Superior temporal gyrus (tissue), 1 donor: ENCODE measurements around the gene PTPA.
A peak's percentile ranks its signal among the peaks of the same experiment; 100 is the strongest.
"Not testable (repeated sequence)": the region's sequence is repeated elsewhere in the genome, so short reads cannot be mapped to it uniquely, and the experiment has no call there.

ENCODE experiments used
- DNase-seq: peaks from one replicate; pipeline ENCODE4 v3.0.0-alpha.2; 2016; ENCODE audit errors: extremely low spot score

Gene PTPA

GRCh38 chr9:129108805-129109536 is 2.2 kb upstream of the PTPA start:
- DNase-seq: no peak

GRCh38 chr9:129109537-129109903 is 1.7 kb upstream of the PTPA start:
- DNase-seq: no peak

DNA sequence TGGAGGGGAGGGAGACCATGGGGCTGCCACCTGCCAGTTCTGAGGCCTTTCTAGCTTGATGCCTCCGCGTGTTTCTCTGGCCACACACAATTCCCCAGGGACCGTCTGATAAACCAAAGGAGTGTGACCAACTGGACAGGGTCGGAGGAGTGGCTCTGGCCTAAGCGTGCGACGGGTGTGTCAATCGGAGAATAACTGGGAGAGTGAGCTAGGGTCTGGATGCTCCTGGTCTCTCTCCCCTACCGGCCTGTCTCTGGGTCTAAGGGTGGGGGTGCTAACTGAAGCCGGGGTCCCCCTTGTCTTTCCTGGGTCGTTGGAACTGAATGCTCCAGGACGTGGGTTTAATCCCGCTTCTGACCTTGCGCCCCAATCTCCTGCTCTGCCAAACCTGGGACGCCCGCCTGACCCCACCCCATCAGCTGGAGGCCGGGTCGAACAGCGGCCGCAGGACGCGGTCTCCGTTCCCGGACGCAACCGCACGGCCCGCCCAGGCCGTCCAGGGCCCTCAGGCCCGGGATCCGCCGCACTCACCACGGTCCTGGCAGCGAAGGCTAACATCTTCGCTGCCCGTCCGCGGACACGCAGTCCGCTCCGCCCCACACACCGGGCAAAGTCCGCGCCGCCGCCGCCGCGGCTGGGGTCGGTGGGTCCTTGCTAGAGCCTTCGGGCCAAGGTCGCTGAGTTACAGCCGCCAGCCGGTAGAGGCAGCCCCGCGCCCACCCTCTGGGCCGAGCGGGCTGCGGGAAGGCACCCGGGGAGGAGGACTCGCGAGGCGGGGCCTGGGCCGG is 1.1 kb upstream of the PTPA start:
- peak; percentile 11 for DNase-seq

GRCh38 chr9:129111528-129112151 is 425 bp downstream of the PTPA start:
- DNase-seq: no peak

DNA sequence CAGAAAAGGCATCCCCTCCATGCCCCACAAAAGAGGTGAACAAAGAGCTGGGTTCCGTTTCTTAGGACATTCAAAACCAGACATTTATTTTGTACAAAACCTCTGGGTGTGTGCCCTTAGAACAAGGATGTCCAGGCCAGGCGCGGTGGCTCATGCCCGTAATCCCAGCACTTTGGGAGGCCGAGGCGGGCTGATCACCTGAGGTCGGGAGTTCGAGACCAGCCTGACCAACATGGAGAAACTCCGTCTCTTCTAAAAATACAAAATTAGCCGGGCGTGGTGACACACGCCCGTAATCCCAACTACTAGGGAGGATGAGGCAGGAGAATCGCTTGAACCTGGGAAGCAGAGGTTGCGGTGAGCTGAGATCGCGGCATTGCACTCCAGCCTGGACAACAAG is 1.3 kb downstream of the PTPA start:
- DNase-seq: not testable (repeated sequence)

DNA sequence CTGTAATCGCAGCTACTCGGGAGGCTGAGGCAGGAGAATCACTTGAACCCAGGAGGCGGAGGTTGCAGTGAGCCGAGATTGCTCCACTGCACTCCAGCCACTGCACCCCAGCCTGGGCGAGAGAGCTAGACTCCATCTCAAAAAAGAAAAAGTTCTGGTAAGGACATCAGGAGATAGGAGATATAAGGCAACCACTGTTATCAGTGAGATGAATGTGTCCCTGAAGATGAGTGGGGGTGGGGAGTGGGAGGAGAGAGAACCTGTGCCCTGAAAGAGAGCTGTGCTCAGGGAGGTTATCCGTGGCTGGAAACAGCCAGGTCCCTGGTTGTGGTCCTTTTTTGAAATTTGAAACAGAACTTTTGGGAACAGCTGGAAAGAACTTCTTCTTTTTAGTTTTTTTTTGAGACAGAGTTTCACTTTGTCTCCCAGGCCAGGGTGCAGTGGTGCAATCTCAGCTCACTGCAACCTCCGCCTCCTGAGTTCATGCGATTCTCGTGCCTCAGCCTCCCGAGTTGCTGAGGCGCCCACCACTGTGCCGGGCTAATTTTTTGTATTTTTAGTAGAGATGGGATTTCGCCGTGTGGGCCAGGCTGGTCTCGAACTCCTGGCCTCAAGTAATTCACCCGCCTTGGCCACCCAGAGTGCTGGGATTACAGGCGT is 2.6 kb downstream of the PTPA start:
- no peak for DNase-seq

- DNase-seq: no peak
These were observed 7.6 kb downstream of the PTPA start for GRCh38 chr9:129118799-129119198.

DNA sequence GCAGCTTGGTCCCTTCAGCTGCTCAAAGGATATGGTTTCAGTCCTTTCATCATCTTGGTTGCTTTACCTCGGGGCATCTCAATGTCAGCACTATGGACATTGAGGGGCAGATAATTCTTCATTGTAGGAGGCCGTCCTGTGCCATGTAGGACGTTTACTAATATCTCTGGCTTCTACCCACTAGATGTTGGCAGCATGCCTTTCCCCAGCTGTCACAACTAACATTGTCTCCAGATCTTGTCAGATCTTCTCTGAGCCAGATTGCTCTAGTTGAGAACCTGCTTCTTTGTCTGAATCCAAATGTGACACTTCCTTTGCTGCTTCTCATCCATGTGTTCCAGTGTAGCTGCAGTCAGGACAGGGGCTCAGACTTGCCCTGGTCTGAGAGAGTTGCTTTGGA is 10.3 kb downstream of the PTPA start:
- DNase-seq: peak; percentile 79

DNA sequence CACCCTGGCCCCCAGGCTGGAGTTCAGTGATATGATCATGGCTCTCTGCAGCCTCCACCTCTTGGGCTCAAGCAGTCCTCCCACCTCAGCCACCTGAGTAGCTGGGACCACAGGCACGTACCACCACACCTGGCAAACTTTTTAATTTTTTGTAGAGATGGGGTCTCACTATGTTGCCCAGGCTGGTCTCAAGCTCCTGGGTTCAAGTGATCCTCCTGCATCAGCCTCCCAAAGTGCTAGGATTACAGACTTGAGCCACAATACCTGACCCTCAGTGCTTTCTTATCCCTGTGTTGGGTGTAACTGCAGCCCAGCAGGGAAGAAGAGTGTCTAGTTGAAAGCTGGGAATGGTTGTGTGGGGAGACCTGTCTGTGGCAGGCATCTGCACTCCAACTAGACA is 10.9 kb downstream of the PTPA start:
- no peak for DNase-seq

DNA sequence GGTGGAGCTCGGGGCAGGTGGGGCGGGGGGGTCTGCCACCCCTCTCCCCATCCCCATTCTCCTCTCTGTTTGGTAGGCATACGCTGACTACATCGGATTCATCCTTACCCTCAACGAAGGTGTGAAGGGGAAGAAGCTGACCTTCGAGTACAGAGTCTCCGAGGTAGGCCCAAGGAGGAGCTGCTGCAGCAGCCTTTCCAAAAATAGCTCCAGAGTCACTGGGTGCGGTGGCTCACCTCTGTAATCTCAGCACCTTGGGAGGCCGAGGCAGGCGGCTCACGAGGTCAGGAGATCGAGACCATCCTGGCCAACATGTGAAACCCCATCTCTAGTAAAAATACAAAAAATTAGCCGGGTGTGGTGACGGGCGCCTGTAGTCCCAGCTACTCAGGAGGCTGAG is 11.8 kb downstream of the PTPA start:
- not testable (repeated sequence) for DNase-seq

DNA sequence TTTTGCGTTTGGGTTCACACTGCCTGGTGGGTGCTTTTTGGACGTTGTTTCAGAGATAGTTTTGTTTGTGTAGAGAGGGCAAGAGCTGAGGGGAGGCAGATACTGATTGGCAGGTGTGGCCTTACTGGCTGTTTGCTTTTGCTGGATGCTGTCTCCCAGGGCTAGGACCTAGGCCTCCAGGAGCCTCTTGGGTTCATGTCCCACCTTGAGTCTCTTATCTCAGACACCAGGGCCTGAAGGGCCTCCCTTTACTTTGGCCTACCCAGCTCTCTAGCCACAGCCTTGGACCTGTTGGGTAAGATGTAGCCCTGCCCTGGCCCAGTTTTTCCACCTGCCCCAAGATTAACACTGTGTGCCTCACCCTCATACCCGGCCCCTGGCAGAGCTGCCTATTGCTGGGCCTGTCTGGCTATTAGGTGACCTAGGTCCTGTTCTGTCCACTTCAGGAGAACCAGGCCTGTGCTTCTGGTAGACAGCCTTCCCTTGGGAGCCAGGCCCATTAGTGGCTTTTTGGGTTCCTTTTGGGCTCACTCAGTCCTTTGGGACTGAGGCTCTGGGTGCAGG is 13.4 kb downstream of the PTPA start:
- no peak for DNase-seq

GRCh38 chr9:129125478-129125877 is 14.3 kb downstream of the PTPA start:
- no peak for DNase-seq

- DNase-seq: peak; percentile 56
These were observed 15.8 kb downstream of the PTPA start for GRCh38 chr9:129126749-129127618.

GRCh38 chr9:129128689-129129088 is 17.5 kb downstream of the PTPA start:
- DNase-seq: no peak

GRCh38 chr9:129130271-129130670 is 19.1 kb downstream of the PTPA start:
- DNase-seq: not testable (repeated sequence)

DNA sequence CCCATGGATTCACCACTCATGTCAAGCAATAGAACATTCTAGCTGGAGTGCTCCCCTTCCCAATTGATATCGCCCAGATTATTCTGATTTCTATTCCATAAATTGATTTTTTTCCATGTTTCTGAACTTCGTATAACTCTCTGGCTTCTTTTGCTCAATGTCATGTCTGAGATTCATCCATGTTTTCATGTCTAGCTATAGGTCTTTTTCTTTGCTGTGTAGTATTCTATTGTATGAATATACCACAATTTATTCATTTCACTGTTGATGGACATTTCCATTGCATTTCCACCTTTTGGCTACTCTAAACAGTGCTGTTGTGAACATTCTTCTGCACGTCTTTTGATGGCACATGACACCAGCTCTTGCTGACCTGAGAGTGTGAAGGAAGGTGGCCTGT is 19.6 kb downstream of the PTPA start:
- DNase-seq: no peak

DNA sequence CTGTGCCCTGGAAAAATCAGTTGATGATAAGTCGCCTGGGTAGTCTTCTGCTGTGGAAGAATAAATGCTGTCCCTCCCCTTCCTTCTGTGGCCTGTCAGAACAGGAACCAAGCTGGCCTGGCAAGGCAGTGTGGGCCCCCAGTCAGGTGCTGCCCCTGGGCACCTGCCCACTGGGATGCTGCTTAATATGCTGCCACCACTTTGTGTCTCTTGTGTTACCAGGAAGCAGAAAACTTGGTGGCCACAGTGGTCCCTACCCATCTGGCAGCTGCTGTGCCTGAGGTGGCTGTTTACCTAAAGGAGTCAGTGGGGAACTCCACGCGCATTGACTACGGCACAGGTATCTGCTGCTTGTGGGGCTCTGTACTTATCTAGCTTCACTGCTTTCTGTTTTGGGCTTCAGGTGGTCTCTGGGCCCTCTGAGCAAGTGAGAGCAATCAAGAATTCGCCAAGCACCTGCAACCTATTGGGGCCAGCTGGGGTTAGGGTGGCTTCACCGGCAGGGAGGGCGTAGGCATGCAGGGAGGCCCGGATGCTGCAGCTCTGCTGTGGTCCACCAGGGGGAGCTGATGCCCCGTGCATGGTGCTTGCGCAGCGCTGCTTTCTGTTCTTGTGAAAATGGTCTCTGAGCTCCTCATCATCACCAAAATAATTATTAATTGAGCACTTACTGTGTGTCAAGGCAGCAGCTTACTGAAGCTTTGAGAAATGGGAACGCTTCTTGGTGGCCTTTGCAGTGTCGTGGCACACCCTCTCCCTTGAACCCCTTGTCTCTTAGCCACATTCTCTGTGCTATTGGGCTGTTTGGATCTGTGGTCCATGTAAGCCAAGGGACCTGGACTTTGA is 20.3 kb downstream of the PTPA start:
- DNase-seq: peak; percentile 86

GRCh38 chr9:129133082-129133481 is 21.9 kb downstream of the PTPA start:
- DNase-seq: no peak

- DNase-seq: no peak
These were observed 24.3 kb downstream of the PTPA start for GRCh38 chr9:129135476-129135875.

DNA sequence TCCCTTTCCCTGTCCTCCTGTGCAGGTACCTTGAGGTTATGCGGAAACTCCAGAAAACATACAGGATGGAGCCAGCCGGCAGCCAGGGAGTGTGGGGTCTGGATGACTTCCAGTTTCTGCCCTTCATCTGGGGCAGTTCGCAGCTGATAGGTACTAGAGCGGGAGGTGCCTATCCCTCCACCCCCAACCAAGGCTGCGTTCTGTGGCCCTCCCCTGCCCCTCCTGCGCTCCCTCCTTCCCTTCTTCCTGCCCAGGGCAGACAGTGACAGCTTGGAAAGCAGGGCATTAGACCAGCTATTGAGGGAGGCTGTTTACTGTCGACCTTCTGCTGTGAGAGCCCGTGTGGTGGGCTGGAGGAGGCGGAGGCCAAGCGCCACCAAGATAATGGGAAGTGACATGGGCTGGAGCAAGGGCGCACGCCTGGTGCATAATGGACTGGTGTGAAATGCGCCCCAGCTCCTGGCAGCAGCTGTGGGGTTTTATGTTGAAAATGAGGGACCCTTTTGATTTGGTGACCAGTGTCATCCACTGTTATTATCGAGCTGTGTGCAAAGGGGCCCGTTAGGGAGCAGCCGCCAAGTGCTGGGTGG is 25.3 kb downstream of the PTPA start:
- DNase-seq: no peak
